Liver (tissue), 9 donors: Measurements from ENCODE around the gene RPTOR. TPM values are rescaled to one million over a fixed set of nuclear protein-coding genes. Genes with fewer than 3 reads are reported as not detected.

Experiments used
- DNase-seq: peaks from one replicate; pipeline ENCODE4 v3.0.0-alpha.2; 2017; ENCODE audit warnings: low spot score
- H3K27ac ChIP-seq, 2 donors: one replicate each; pipeline ENCODE4 v1.7.0; 2013; ENCODE audit warnings: inconsistent platforms in 2 of 2, low read length in 2 of 2, control low read depth in 1 of 2, low read depth in 1 of 2, mild to moderate bottlenecking in 1 of 2
- H3K27me3 ChIP-seq, 4 donors: one replicate each; pipeline versions ENCODE4 v1.6.1 to v1.7.0; 2013; ENCODE audit warnings: low read length in 3 of 4, inconsistent platforms in 1 of 4, mild to moderate bottlenecking in 1 of 4, moderate library complexity in 1 of 4; ENCODE audit not compliant: control insufficient read depth in 4 of 4, insufficient read depth in 4 of 4
- H3K36me3 ChIP-seq, 4 donors: one replicate each; pipeline versions ENCODE4 v1.6.1 to v1.7.0; 2013; ENCODE audit warnings: low read length in 3 of 4, mild to moderate bottlenecking in 3 of 4, low read depth in 1 of 4, moderate library complexity in 1 of 4; ENCODE audit not compliant: control insufficient read depth in 4 of 4, insufficient read depth in 3 of 4
- H3K4me1 ChIP-seq, 4 donors: one replicate each; pipeline versions ENCODE4 v1.6.1 to v1.7.0; 2013; ENCODE audit warnings: low read length in 3 of 4, mild to moderate bottlenecking in 3 of 4, moderate library complexity in 1 of 4; ENCODE audit not compliant: control insufficient read depth in 4 of 4, insufficient read depth in 4 of 4
- H3K4me3 ChIP-seq, 3 donors: one replicate each; pipeline versions ENCODE4 v1.6.1 to v1.7.0; 2013; ENCODE audit warnings: low read length in 3 of 3, control low read depth in 1 of 3, low read depth in 1 of 3, mild to moderate bottlenecking in 1 of 3
- H3K9ac ChIP-seq, 2 donors: one replicate each; pipeline ENCODE4 v1.7.0; 2013; ENCODE audit warnings: low read length in 2 of 2, mild to moderate bottlenecking in 2 of 2, moderate library complexity in 2 of 2, control low read depth in 1 of 2, low read depth in 1 of 2
- H3K9me3 ChIP-seq, 4 donors: one replicate each; pipeline versions ENCODE4 v1.6.1 to v1.7.0; 2013; ENCODE audit warnings: low read length in 3 of 4; ENCODE audit not compliant: control insufficient read depth in 4 of 4
- ATF3 ChIP-seq: IDR thresholded peaks from 2 replicates; pipeline ENCODE4 v1.6.1; 2016; ENCODE audit warnings: antibody characterized with exemption
- EGR1 ChIP-seq, 2 donors: IDR thresholded peaks; 2 replicates each; pipeline ENCODE4 v1.6.1; 2016 to 2018; ENCODE audit warnings: antibody characterized with exemption in 2 of 2, low read depth in 2 of 2
- GABPA ChIP-seq, 2 donors: IDR thresholded peaks in 1 of 2; conservative IDR thresholded peaks in 1 of 2; 2 replicates each; pipeline ENCODE4 v1.6.1; 2016; ENCODE audit warnings: antibody characterized with exemption in 2 of 2, mild to moderate bottlenecking in 1 of 2, moderate library complexity in 1 of 2
- HNF4A ChIP-seq, 2 donors: conservative IDR thresholded peaks; 2 replicates each; pipeline ENCODE4 v1.6.1; 2016; ENCODE audit warnings: antibody characterized with exemption in 2 of 2, mild to moderate bottlenecking in 2 of 2
- JUND ChIP-seq, 2 donors: IDR thresholded peaks; 2 replicates each; pipeline ENCODE4 v1.6.1; 2016; ENCODE audit warnings: antibody characterized with exemption in 2 of 2
- NR2F2 ChIP-seq: IDR thresholded peaks from 2 replicates; pipeline ENCODE4 v1.6.1; 2016; ENCODE audit warnings: antibody characterized with exemption
- RAD21 ChIP-seq, 2 donors: IDR thresholded peaks; 2 replicates each; pipeline ENCODE4 v1.6.1; 2016; ENCODE audit warnings: antibody characterized with exemption in 2 of 2, mild to moderate bottlenecking in 2 of 2
- REST ChIP-seq: IDR thresholded peaks from 2 replicates; pipeline ENCODE4 v1.6.1; 2016; ENCODE audit warnings: antibody characterized with exemption, mild to moderate bottlenecking
- SP1 ChIP-seq: IDR thresholded peaks from 2 replicates; pipeline ENCODE4 v1.6.1; 2018; ENCODE audit warnings: antibody characterized with exemption, mild to moderate bottlenecking
- TAF1 ChIP-seq: conservative IDR thresholded peaks from 2 replicates; pipeline ENCODE4 v1.6.1; 2016; ENCODE audit warnings: antibody characterized with exemption, mild to moderate bottlenecking
- WGBS: extraction: QIAGEN DNeasy Blood & Tissue Kit; methylation state at CpG from one replicate; pipeline ENCODE4 v1.1.7; 2013; 5-methylcytosine and 5-hydroxymethylcytosine counted together
- polyA plus RNA-seq, 2 donors: library from polyadenylated mRNA; stranded (reverse) in 1 of 2; unstranded in 1 of 2; fragments of 200-250 nt in 1 of 2; fragments of >200 nt in 1 of 2; fragmentation: Nextera tagmentation in 1 of 2; extraction: Ambion mirVana in 1 of 2; gene quantifications; one replicate each; pipeline versions ENCODE4 v1.2.1 to v1.2.3, GENCODE V29; 2013 to 2015
- total RNA-seq, 2 donors: library from RNA; depleted of rRNA; stranded (reverse); fragments of >200 nt; gene quantifications; one replicate each; pipeline ENCODE4 v1.2.3, GENCODE V29; 2014
- TF ChIP-seq, protein P1 (sequence below): IDR thresholded peaks from 2 replicates; pipeline ENCODE4 v1.6.1; 2016; ENCODE audit warnings: antibody characterized with exemption
- donor health status: healthy.
- donor health status: healthy.
- donor health status: healthy.
- donor health status: healthy.
- donor health status: healthy.

The RPTOR gene
- total and polyA plus RNA-seq, 4 donors: 4.8 to 25.4 (median 11.6) TPM

GRCh38 chr17:80778716-80779115 is 234.1 kb downstream of the RPTOR start:
- no peak overlapping the region for H3K27ac ChIP-seq
- H3K4me1 ChIP-seq: peaks cover 0 to 3% (median 0%) of the 10 kb centered on the region in 4 donors
- 98% methylated on average over 13 of the region's 13 CpGs for WGBS

GRCh38 chr17:80779336-80779735 is 234.7 kb downstream of the RPTOR start:
- no peak overlapping the region for H3K9ac ChIP-seq
- H3K36me3 ChIP-seq: peaks cover 0 to 12% (median under 1%) of the 10 kb centered on the region in 4 donors
- no peak overlapping the region for H3K4me3 ChIP-seq
- WGBS: 98% methylated on average over 24 of the region's 24 CpGs
- DNase-seq: no peak
- no peaks in the 10 kb centered on the region for H3K27me3 ChIP-seq
- peaks cover 0 to 3% (median 0%) of the 10 kb centered on the region in 4 donors for H3K4me1 ChIP-seq
- H3K27ac ChIP-seq: no peak overlapping the region
- H3K9me3 ChIP-seq: no peaks in the 10 kb centered on the region
- TF ChIP-seq NR2F2 (no peak), ATF3 (no peak), JUND (IDR thresholded peaks at IDR 0.05) (no peak)

More at GRCh38 chr17:80778716-80779115, 234.1 kb downstream of the RPTOR start:
- Histone ChIP-seq H3K27me3 (no peaks in the 10 kb centered on the region), H3K36me3 (peaks cover 0 to 16% (median under 1%) of the 10 kb centered on the region in 4 donors), H3K9ac (no peak overlapping the region), H3K9me3 (no peaks in the 10 kb centered on the region), H3K4me3 (no peak overlapping the region)
- DNase-seq: no peak
- TF ChIP-seq GABPA (IDR thresholded peaks at IDR 0.05 in 1 of 2, conservative IDR thresholded peaks at IDR 0.05 in 1 of 2) (no peak), REST (no peak), NR2F2 (no peak), RAD21 (IDR thresholded peaks at IDR 0.05) (no peak), EGR1 (IDR thresholded peaks at IDR 0.05; ENCODE audit: low read depth in 2 of 2) (no peak), SP1 (no peak), HNF4A (conservative IDR thresholded peaks at IDR 0.05) (no peak), TAF1 (no peak), ATF3 (no peak)
- TF ChIP-seq, protein P1, sequence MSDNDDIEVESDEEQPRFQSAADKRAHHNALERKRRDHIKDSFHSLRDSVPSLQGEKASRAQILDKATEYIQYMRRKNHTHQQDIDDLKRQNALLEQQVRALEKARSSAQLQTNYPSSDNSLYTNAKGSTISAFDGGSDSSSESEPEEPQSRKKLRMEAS: no peak

- Histone ChIP-seq H3K27me3 (no peaks in the 10 kb centered on the region), H3K9me3 (no peaks in the 10 kb centered on the region), H3K9ac (no peak overlapping the region), H3K4me1 (peaks cover 0 to 3% (median 0%) of the 10 kb centered on the region in 4 donors), H3K36me3 (peaks cover 0 to 9% (median under 1%) of the 10 kb centered on the region in 4 donors), H3K27ac (no peak overlapping the region), H3K4me3 (no peak overlapping the region)
- DNase-seq: no peak
- TF ChIP-seq SP1: no peak
- peak; percentile 35 for TF ChIP-seq NR2F2
- WGBS: 75% methylated on average over 16 of the region's 16 CpGs
These were observed 235.3 kb downstream of the RPTOR start for GRCh38 chr17:80779961-80780380.
